ENCODE measurements around the gene LYPLA2. TPM values are rescaled to one million over a fixed set of nuclear protein-coding genes. Genes with fewer than 3 reads are reported as not detected.
"Not testable (repeated sequence)": the region's sequence is repeated elsewhere in the genome, so short reads cannot be mapped to it uniquely, and the experiment has no call there.

Gene LYPLA2
- total RNA-seq, 4 donors from 2014 or later = 31.3 to 75.4 (median 60.6) TPM

DNA sequence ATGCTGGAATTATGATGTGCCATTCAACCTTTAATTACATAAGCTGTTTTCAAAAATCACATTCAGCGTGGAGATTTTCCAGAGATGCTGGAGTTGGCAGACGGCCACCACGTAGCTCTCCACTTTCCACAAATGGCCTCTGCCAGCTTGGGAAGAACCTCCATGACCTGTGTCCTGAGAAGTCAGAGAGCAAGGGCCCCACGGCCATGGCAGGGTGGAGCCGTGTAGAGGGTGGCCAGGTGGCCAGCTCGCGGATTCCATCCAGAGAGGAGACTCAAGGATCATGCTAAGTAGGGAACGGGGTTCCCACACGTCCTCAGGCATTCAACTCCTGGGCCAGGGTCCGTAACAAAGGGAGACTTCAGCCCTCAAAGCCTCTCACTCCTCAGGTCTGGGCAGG lies 10.9 kb downstream of the LYPLA2 start:
- Histone ChIP-seq H3K9me3 (no peaks in the 10 kb centered on the region), H3K27me3 (no peaks in the 10 kb centered on the region), H3K4me3 (replicated peaks in 1 of 3) (no peak overlapping the region), H3K36me3 (no peaks in the 10 kb centered on the region), H3K27ac (no peak overlapping the region), H3K4me1 (peaks cover 8 to 20% of the 10 kb centered on the region in 2 donors)
- 65 to 70% methylated on average over 9 to 10 of the region's 10 CpGs for WGBS, 2 donors
- TF ChIP-seq, protein P1, sequence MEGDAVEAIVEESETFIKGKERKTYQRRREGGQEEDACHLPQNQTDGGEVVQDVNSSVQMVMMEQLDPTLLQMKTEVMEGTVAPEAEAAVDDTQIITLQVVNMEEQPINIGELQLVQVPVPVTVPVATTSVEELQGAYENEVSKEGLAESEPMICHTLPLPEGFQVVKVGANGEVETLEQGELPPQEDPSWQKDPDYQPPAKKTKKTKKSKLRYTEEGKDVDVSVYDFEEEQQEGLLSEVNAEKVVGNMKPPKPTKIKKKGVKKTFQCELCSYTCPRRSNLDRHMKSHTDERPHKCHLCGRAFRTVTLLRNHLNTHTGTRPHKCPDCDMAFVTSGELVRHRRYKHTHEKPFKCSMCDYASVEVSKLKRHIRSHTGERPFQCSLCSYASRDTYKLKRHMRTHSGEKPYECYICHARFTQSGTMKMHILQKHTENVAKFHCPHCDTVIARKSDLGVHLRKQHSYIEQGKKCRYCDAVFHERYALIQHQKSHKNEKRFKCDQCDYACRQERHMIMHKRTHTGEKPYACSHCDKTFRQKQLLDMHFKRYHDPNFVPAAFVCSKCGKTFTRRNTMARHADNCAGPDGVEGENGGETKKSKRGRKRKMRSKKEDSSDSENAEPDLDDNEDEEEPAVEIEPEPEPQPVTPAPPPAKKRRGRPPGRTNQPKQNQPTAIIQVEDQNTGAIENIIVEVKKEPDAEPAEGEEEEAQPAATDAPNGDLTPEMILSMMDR (IDR thresholded peaks at IDR 0.05) = no peak
- TF ChIP-seq POLR2A (IDR thresholded peaks at IDR 0.05) = no peak
- intact Hi-C loops (cut with DNase I) = no loop called here
- DNase-seq = no peak

DNA sequence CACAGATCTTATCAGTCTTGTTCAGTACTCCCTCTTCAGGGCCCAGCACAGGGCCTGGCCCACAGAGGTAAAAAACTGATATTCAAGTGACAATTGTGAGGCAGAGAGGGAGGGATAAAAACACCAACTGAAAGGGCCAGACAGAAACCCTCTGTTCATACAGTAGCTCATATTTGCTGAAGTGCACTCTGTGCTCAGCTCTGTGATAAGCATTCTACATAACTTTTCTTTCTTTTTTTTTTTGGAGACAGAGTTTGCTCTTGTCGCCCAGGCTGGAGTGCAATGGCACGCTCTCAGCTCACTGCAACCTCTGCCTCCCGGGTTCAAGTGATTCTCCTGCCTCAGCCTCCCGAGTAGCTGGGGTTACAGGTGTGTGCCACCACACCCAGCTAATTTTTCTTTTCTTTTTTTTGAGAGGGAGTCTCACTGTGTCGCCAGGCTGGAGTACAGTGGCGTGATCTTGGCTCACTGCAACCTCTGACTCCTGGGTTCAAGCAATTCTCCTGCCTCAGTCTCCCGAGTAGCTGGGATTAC lies 11.9 kb downstream of the LYPLA2 start:
- intact Hi-C loops (cut with DNase I); H3K27ac ChIP-seq; DNase-seq; H3K27me3 ChIP-seq; H3K4me3 ChIP-seq (replicated peaks in 1 of 3); H3K9me3 ChIP-seq; H3K36me3 ChIP-seq: not testable (repeated sequence)
- H3K4me1 ChIP-seq = peaks cover 8 to 20% of the 10 kb centered on the region in 2 donors
- WGBS, 2 donors = 94% methylated on average over 7 of the region's 7 CpGs

DNA sequence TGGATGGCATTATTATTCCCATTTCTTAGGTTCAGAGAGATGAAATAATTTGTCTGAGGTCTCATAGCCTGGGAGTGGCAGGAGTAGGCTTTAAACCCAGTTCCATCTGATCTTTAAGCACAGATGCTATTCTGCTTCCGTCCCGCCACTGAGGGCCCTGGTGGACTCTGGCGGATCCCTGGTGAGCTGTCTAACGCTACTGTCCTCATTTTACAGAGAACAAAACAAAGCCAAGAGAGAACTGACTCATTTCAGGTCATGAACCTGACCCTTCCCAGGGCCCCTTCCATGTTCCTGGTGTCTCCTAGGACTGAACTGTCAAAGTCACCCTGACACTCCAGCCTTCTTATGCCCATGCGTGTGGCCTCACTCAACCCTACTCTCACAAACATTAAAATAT lies 12.7 kb downstream of the LYPLA2 start:
- TF ChIP-seq POLR2A (IDR thresholded peaks at IDR 0.05) = no peak
- TF ChIP-seq, protein P1 (IDR thresholded peaks at IDR 0.05) = no peak
- Histone ChIP-seq H3K27ac (no peak overlapping the region), H3K36me3 (peaks cover 0 to 9% of the 10 kb centered on the region in 2 donors), H3K4me3 (replicated peaks in 1 of 3) (no peak overlapping the region), H3K9me3 (no peaks in the 10 kb centered on the region), H3K4me1 (peaks cover 8 to 20% of the 10 kb centered on the region in 2 donors), H3K27me3 (no peaks in the 10 kb centered on the region)
- DNase-seq = no peak
- 92 to 98% methylated on average over 5 of the region's 5 CpGs for WGBS, 2 donors
- intact Hi-C loops (cut with DNase I) = no loop called here

DNA sequence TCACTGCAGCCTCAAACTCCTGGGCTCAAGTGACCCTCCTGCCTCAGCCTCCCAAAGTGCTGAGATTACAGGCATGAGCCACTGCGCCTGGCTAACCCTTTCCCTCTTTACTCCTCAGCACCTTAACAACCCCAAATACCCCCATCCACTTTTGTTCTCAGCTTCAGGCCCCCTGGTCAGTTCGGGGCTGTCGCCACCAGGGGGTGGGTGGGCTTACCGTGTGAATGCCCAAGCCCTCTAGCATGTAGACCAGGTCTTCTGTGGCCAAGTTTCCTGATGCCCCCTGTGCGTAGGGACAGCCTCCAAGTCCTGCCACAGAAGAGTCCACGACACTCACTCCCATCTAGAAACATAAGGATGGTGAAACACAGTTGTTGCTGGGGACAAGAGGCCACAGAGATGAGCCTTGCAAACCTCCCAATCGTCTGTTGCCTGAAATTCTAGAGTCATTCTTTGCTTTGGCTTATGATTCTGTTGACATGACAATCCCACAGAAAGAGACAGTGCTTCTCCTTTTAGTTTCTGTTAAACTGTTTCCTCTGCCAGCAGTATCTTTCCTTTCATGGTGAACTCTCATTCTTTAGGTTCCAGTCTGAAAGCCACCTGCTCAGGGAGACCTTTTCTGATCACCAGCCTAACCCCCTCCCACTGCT lies 13.4 kb downstream of the LYPLA2 start:
- TF ChIP-seq POLR2A (IDR thresholded peaks at IDR 0.05) = no peak
- TF ChIP-seq, protein P1 (IDR thresholded peaks at IDR 0.05) = no peak
- no peak for DNase-seq
- Histone ChIP-seq H3K9me3 (no peaks in the 10 kb centered on the region), H3K4me1 (peaks cover 6 to 14% of the 10 kb centered on the region in 2 donors), H3K4me3 (replicated peaks in 1 of 3) (no peak overlapping the region), H3K27me3 (no peaks in the 10 kb centered on the region), H3K27ac (no peak overlapping the region), H3K36me3 (peaks cover 0 to 9% of the 10 kb centered on the region in 2 donors)
- intact Hi-C loops (cut with DNase I) = no loop called here
- 80 to 89% methylated on average over 7 of the region's 7 CpGs for WGBS, 2 donors

DNA sequence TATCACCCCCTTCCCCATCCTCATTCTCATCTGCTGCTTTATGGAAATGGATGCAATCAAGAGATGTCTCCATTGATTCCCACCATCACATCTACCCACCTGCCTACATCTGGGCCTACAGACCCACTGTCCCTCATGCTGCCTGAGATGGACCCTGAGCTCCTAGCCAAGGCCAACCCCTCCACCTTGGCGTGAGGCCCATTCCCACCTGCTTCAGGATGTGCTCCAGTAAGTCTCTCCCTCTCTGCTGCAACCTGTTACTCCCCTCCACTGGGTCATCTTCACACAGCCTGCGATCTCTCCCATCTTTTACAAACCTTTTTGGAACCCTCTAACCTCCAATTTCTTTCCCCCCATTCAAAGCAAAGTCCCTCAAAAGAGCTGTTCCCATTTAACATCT lies 14.1 kb downstream of the LYPLA2 start:
- no peaks in the 10 kb centered on the region for H3K27me3 ChIP-seq
- peaks cover 0 to 9% of the 10 kb centered on the region in 2 donors for H3K36me3 ChIP-seq
- DNase-seq = no peak
- H3K4me3 ChIP-seq (replicated peaks in 1 of 3) = no peak overlapping the region
- no peaks in the 10 kb centered on the region for H3K9me3 ChIP-seq
- no peak for TF ChIP-seq POLR2A (IDR thresholded peaks at IDR 0.05)
- TF ChIP-seq, protein P1 (IDR thresholded peaks at IDR 0.05) = no peak
- H3K27ac ChIP-seq = no peak overlapping the region
- 90 to 92% methylated on average over 2 of the region's 2 CpGs for WGBS, 2 donors
- H3K4me1 ChIP-seq = peaks cover 0 to 7% of the 10 kb centered on the region in 2 donors
- intact Hi-C loops (cut with DNase I) = no loop called here

Measured in thyroid gland (tissue), 4 donors.